ELR (cell line): ENCODE results near the gene DCC.
A peak's percentile ranks its signal among the peaks of the same experiment; 100 is the strongest.

Experiments used
- DNase-seq: peaks from one replicate; pipeline ENCODE4 v3.0.0-alpha.2; 2015; ENCODE audit warnings: low read depth

Gene DCC

GRCh38 chr18:53521068-53521467, 1181.1 kb downstream of the DCC start:
- no peak for DNase-seq

GRCh38 chr18:53526101-53526870, 1186.3 kb downstream of the DCC start:
- DNase-seq: no peak

DNA sequence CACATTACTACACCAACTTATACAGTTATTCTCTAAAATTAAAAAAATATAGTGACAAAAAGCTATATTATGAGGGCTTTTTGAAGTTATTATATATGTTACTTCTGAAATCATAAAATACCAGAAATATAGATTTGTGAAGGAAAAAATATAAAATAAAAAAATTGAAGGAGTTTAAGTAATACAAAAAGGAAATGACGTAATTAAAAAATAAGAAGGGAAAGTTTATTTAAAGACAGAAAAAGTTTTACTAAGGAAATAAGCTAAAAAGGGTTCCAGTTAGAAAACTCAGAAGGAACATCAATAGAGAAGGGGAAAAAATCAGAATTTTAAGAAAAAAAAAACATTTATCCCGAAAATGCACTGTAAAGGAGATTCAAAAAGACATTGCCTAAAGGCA, 1187.4 kb downstream of the DCC start:
- no peak for DNase-seq

- no peak for DNase-seq
These were observed 1191.2 kb downstream of the DCC start for GRCh38 chr18:53531187-53531586.

DNA sequence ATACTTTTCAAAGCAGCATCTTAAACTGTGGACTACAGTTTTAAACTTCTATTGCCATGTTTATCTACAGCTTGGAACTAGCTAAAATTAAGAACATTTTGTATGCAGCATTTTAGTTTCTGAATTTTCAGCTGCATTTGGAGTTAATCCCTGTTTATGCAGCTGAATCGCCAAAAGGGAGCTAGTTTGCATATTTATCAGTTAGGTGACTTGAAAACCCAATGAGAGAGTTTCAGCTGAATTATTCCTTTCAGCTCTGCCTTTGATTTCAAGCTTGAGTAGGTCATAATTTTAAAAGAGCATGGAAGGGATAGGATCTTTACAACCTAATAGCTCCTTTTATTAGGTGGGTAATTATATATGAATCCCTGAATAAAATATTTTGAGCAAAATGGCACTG, 1191.9 kb downstream of the DCC start:
- DNase-seq: no peak

- no peak for DNase-seq
These were observed 1194.2 kb downstream of the DCC start for GRCh38 chr18:53534203-53534602.

DNA sequence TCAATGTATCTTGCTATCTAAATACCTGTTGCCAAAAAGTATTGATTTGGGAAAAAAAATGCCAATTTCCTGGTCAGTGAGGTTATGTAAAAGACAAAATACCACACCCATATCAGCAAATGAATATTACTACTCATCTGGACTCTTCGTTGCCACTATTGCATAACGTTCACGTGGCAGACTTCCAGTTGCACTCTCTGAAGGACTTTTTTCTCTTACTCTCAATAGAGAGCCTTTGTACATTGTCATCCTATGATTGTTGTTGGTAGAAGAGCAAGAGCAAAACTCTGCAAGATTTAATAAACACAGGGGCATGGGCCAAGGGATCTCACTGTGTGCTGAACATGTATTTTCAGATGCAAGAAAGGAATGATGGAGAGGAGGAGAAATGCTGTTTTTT, 1194.7 kb downstream of the DCC start:
- no peak for DNase-seq

- no peak for DNase-seq
These were observed 1196.9 kb downstream of the DCC start for GRCh38 chr18:53536908-53537307.

DNA sequence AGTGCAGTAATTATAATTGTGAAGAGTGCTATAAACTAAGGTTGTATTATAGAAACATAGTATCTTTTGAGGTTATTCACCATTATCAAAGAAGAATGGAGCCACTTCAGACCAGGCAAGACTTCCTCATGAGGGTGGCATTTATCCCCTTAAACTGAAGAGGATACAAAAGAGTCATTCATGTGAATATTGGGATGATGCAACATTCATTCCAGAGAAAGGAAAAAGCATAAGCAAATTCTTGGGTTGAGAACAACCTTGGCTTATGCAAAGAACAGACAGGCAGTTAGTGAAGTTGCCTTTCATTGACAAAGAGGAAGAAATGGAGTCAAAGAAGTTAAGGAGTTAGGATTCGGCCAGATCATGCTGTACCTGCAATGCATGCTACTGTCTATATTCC, 1201.9 kb downstream of the DCC start:
- no peak for DNase-seq

GRCh38 chr18:53543711-53544110, 1203.7 kb downstream of the DCC start:
- no peak for DNase-seq

GRCh38 chr18:53544917-53545316, 1204.9 kb downstream of the DCC start:
- DNase-seq: no peak

- DNase-seq: no peak
These were observed 1212.0 kb downstream of the DCC start for GRCh38 chr18:53551868-53552426.

- DNase-seq: no peak
These were observed 1213.0 kb downstream of the DCC start for GRCh38 chr18:53553030-53553429.

GRCh38 chr18:53556450-53556849, 1216.5 kb downstream of the DCC start:
- no peak for DNase-seq

DNA sequence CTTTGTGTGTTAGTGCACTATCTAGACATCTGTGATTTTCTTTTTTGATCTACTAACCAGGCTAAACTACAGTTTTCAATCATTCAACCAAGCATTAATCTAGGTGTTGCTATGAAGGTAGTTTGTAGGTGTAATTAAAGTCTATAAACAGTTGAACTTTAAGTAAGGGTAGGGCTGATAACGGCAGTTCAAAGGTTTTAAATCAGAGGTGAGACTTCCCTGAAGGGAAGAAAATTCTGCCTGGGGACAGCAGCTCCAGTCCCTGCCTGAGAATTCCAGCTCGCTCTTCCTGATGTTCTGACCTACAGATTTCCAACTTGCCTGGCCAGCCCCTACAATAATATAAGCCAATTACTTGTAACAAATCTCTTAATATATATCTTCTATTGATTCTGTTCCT, 1220.5 kb downstream of the DCC start:
- no peak for DNase-seq

GRCh38 chr18:53566626-53567025, 1226.6 kb downstream of the DCC start:
- DNase-seq: no peak

DNA sequence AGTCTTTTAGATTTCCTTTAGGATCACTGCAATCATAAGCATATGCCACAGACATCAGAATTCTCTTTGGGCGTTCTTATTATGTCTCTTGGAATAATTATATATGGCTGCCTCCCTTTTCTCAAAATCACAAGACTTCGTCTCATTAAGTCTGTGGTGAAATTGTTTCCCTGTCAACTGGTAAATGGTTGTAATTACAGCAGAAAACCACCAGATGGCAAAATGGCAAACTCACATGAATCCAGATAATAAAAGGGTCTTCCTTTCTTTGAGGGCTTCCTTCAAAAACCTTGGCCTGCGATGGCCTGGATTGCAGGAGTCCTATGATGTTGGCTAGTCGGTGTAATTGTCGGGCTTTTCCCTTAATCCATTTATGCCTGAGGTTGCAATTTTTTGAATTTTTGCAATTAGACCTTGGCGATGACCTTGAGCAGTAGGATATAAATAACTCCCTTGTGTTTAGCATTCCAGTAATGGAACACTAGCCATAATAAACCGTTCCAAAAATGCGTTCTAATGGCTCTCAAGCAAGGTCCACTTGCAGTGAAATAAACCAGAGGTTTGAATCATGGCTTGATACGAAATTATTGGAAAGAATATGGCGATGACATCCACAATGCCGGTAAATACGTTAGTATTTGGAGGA, 1228.1 kb downstream of the DCC start:
- peak; percentile 25 for DNase-seq
